Mesenchymal stem cell (in vitro differentiated cells and primary cell): Measurements from ENCODE around the gene KRT13.

ENCODE experiments used
- DNase-seq: peaks from one replicate; pipeline ENCODE4 v3.0.0-alpha.2; 2013
- H2AFZ ChIP-seq: one replicate; pipeline ENCODE4 v1.6.1; 2013; ENCODE audit warnings: low read depth, mild to moderate bottlenecking, control low read depth, inconsistent platforms, low read length, moderate library complexity
- H2AK5ac ChIP-seq: 2 replicates; pipeline ENCODE4 v1.6.1; 2013; ENCODE audit warnings: low read length, moderate library complexity, mild to moderate bottlenecking, inconsistent platforms; ENCODE audit not compliant: severe bottlenecking
- H2BK120ac ChIP-seq: one replicate; pipeline ENCODE4 v1.6.1; 2013; ENCODE audit warnings: low read depth, mild to moderate bottlenecking, inconsistent platforms, low read length, moderate library complexity
- H2BK12ac ChIP-seq, 2 experiments: one replicate each; pipeline ENCODE4 v1.6.1; 2013; ENCODE audit warnings: inconsistent platforms in 2 of 2, low read length in 2 of 2, mild to moderate bottlenecking in 2 of 2, moderate library complexity in 2 of 2, control low read depth in 1 of 2
- H2BK15ac ChIP-seq: one replicate; pipeline ENCODE4 v1.6.1; 2013; ENCODE audit warnings: mild to moderate bottlenecking, low read depth, inconsistent platforms; ENCODE audit not compliant: poor library complexity, severe bottlenecking
- H2BK5ac ChIP-seq: 2 replicates; pipeline ENCODE4 v1.6.1; 2013; ENCODE audit warnings: low read depth, mild to moderate bottlenecking, low read length, control low read depth, inconsistent platforms; ENCODE audit not compliant: poor library complexity, severe bottlenecking
- H3K14ac ChIP-seq, 2 experiments: one replicate each; pipeline ENCODE4 v1.6.1; 2013; ENCODE audit warnings: inconsistent platforms in 2 of 2, low read length in 2 of 2, control low read depth in 1 of 2, mild to moderate bottlenecking in 1 of 2, moderate library complexity in 1 of 2
- H3K18ac ChIP-seq, 2 experiments: one replicate each; pipeline ENCODE4 v1.6.1; 2013; ENCODE audit warnings: inconsistent platforms in 2 of 2, low read length in 2 of 2, control low read depth in 1 of 2, low read depth in 1 of 2, mild to moderate bottlenecking in 1 of 2
- H3K23ac ChIP-seq, 2 experiments: one replicate each; pipeline ENCODE4 v1.6.1; 2013; ENCODE audit warnings: inconsistent platforms in 2 of 2, low read length in 2 of 2, mild to moderate bottlenecking in 2 of 2, moderate library complexity in 2 of 2, control low read depth in 1 of 2
- H3K27ac ChIP-seq: 2 replicates; pipeline ENCODE4 v1.5.1; 2013; ENCODE audit warnings: mild to moderate bottlenecking, moderate library complexity, low read length, control low read depth, inconsistent platforms; ENCODE audit not compliant: poor library complexity, severe bottlenecking
- H3K27me3 ChIP-seq, 2 experiments: 2 replicates each; pipeline versions ENCODE4 v1.6.1 to v1.7.0; 2013; ENCODE audit warnings: low read length in 2 of 2, mild to moderate bottlenecking in 2 of 2, moderate library complexity in 2 of 2, control low read depth in 1 of 2, inconsistent platforms in 1 of 2; ENCODE audit not compliant: control insufficient read depth in 1 of 2, insufficient read depth in 1 of 2
- H3K36me3 ChIP-seq, 2 experiments: 2 replicates each; pipeline versions ENCODE4 v1.6.1 to v1.7.0; 2013; ENCODE audit warnings: low read length in 2 of 2, control low read depth in 1 of 2, inconsistent platforms in 1 of 2, low read depth in 1 of 2, mild to moderate bottlenecking in 1 of 2; ENCODE audit not compliant: insufficient read depth in 2 of 2, control insufficient read depth in 1 of 2
- H3K4ac ChIP-seq, 2 experiments: one replicate each; pipeline ENCODE4 v1.6.1; 2013; ENCODE audit warnings: inconsistent platforms in 2 of 2, low read length in 2 of 2, mild to moderate bottlenecking in 2 of 2, moderate library complexity in 2 of 2, control low read depth in 1 of 2, low read depth in 1 of 2
- H3K4me1 ChIP-seq: 2 replicates; pipeline ENCODE4 v1.6.1; 2013; ENCODE audit warnings: low read depth, low read length, control low read depth; ENCODE audit not compliant: control insufficient read depth, insufficient read depth
- H3K4me2 ChIP-seq: 2 replicates; pipeline ENCODE4 v1.6.1; 2013; ENCODE audit warnings: low read length, mild to moderate bottlenecking, inconsistent platforms; ENCODE audit not compliant: poor library complexity, severe bottlenecking
- H3K4me3 ChIP-seq, 2 experiments: 2 replicates each; pipeline versions ENCODE4 v1.5.1 to v1.7.0; 2013; ENCODE audit warnings: low read length in 2 of 2, mild to moderate bottlenecking in 2 of 2, control low read depth in 1 of 2, low read depth in 1 of 2; ENCODE audit not compliant: insufficient read depth in 1 of 2
- H3K79me1 ChIP-seq: replicated peaks from 2 replicates; pipeline ENCODE4 v1.6.1; 2013; ENCODE audit warnings: mild to moderate bottlenecking, control low read depth, low read length, inconsistent platforms; ENCODE audit not compliant: poor library complexity, severe bottlenecking
- H3K9ac ChIP-seq: 2 replicates; pipeline ENCODE4 v1.7.0; 2013; ENCODE audit warnings: mild to moderate bottlenecking, low read length, moderate library complexity
- H3K9me3 ChIP-seq: 2 replicates; pipeline ENCODE4 v1.7.0; 2013; ENCODE audit warnings: mild to moderate bottlenecking, low read length; ENCODE audit not compliant: control insufficient read depth
- H4K8ac ChIP-seq: one replicate; pipeline ENCODE4 v1.6.1; 2013; ENCODE audit warnings: inconsistent platforms, mild to moderate bottlenecking, low read length, moderate library complexity
- H4K91ac ChIP-seq: one replicate; pipeline ENCODE4 v1.6.1; 2013; ENCODE audit warnings: mild to moderate bottlenecking, low read length, inconsistent platforms
- WGBS: methylation state at CpG from one replicate; pipeline ENCODE4 v1.1.7; 2013; ENCODE audit warnings: mixed read lengths; 5-methylcytosine and 5-hydroxymethylcytosine counted together

Gene KRT13

DNA sequence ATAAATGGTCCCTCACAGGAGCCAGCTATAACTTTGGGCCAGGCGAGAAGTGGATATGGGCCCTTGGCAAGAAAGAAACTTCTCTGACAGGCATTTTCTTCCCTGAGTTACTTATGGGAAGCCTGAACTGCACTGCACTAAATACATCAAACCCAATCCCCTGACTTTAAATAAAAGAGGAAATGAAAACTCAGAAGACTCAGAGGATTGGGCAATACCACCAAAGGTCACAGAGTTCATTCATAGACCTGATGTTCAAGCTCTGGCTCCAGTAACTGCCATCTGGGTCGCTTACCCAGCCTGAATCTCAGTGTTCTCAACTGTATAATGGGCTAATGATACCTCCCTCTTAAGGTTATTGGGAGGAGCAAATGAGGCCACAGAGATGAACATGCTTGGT, 25.3 kb downstream of the KRT13 start:
- WGBS = 57% methylated on average over 2 of the region's 2 CpGs
- Histone ChIP-seq H2BK5ac (no peak overlapping the region), H3K79me1 (no peaks in the 10 kb centered on the region), H4K91ac (no peak overlapping the region), H2BK120ac (no peak overlapping the region), H2AFZ (no peak overlapping the region), H3K9ac (no peak overlapping the region), H3K4me3 (no peak overlapping the region), H3K4me2 (no peak overlapping the region), H3K4me1 (no peaks in the 10 kb centered on the region), H3K23ac (no peak overlapping the region), H3K4ac (no peak overlapping the region), H2AK5ac (no peak overlapping the region), H2BK12ac (no peak overlapping the region), H3K36me3 (no peaks in the 10 kb centered on the region), H3K18ac (no peak overlapping the region), H3K14ac (no peak overlapping the region), H3K27ac (no peak overlapping the region), H2BK15ac (no peak overlapping the region), H3K27me3 (peaks cover 0 to 69% of the 10 kb centered on the region in 2 experiments), H3K9me3 (no peaks in the 10 kb centered on the region), H4K8ac (no peak overlapping the region)
- no peak for DNase-seq

- Histone ChIP-seq H2AFZ (no peak overlapping the region), H3K14ac (no peak overlapping the region), H3K27ac (no peak overlapping the region), H3K18ac (no peak overlapping the region), H3K4me2 (no peak overlapping the region), H2AK5ac (no peak overlapping the region), H3K79me1 (no peaks in the 10 kb centered on the region), H3K27me3 (peaks cover 0 to 71% of the 10 kb centered on the region in 2 experiments), H2BK5ac (no peak overlapping the region), H3K36me3 (no peaks in the 10 kb centered on the region), H2BK120ac (no peak overlapping the region), H2BK12ac (no peak overlapping the region), H3K4me1 (no peaks in the 10 kb centered on the region), H2BK15ac (no peak overlapping the region), H3K23ac (no peak overlapping the region), H3K9me3 (peaks cover 5% of the 10 kb centered on the region), H3K4me3 (no peak overlapping the region), H4K8ac (no peak overlapping the region), H4K91ac (peak overlapping the region; percentile 10), H3K9ac (no peak overlapping the region), H3K4ac (no peak overlapping the region)
- no peak for DNase-seq
- 85% methylated on average over 7 of the region's 8 CpGs for WGBS
Measured at GRCh38 chr17:41478237-41478636, 27.2 kb downstream of the KRT13 start.

DNA sequence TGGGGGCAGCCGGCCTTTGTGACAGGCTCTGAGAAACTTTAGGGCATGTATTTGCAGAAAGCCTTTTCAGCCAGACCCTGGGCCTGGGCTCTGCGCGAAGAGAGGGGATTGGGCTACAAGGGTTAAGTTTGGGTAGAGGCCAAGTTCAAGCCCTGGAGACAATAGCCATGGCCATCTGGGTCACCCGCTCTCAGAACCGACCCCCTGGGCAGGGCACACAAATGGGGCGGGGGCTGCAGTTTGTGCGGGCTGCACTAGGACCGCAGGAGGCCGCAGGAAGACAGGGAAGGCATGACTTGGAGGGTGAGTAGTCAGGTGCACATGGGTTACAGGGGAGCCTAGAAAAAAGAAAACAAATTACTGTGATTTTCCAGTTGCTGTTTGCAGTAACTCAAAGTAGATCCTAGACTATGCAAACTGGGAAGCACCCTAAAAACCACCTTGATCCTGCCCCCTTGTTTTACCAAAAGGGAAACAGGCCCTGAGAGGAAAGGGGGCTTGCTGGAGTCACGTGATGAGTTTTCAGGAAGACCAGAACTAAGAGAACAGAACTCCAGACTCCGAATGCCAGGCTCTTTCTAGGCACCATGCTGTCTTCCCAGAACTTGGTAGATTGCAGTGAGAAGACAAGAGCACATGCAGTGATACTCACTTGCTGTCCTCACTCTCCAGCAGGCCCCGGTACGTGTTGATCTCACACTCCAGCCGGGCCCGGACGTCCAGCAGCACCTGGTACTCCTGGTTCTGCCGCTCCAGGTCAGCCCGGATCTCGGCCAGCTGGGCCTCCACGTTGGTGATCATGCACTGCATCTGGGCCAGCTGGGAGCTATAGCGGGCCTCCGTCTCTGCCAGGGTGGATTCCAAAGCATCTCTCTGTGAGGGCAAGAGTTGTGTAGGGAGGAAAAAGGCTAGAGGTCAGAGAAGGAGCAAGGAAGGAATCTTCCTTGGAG, 28.3 kb downstream of the KRT13 start:
- no peak overlapping the region for H2BK15ac ChIP-seq
- H3K4me3 ChIP-seq = no peak overlapping the region
- H3K36me3 ChIP-seq = no peaks in the 10 kb centered on the region
- H2AFZ ChIP-seq = no peak overlapping the region
- H2BK120ac ChIP-seq = no peak overlapping the region
- H2BK12ac ChIP-seq = no peak overlapping the region
- no peaks in the 10 kb centered on the region for H3K4me1 ChIP-seq
- no peak overlapping the region for H3K18ac ChIP-seq
- no peak overlapping the region for H3K23ac ChIP-seq
- peaks cover 6% of the 10 kb centered on the region for H3K9me3 ChIP-seq
- no peak overlapping the region for H2BK5ac ChIP-seq
- no peak overlapping the region for H2AK5ac ChIP-seq
- H4K8ac ChIP-seq = no peak overlapping the region
- no peak overlapping the region for H4K91ac ChIP-seq
- H3K27me3 ChIP-seq = peaks cover 0 to 75% of the 10 kb centered on the region in 2 experiments
- whole genome bisulfite sequencing = 93% methylated on average over 22 of the region's 22 CpGs
- no peak for DNase-seq
- no peak overlapping the region for H3K4me2 ChIP-seq
- no peaks in the 10 kb centered on the region for H3K79me1 ChIP-seq
- H3K4ac ChIP-seq = no peak overlapping the region
- no peak overlapping the region for H3K27ac ChIP-seq
- H3K9ac ChIP-seq = no peak overlapping the region
- peak overlapping the region in 1 of 2 experiments; percentile 36 for H3K14ac ChIP-seq

DNA sequence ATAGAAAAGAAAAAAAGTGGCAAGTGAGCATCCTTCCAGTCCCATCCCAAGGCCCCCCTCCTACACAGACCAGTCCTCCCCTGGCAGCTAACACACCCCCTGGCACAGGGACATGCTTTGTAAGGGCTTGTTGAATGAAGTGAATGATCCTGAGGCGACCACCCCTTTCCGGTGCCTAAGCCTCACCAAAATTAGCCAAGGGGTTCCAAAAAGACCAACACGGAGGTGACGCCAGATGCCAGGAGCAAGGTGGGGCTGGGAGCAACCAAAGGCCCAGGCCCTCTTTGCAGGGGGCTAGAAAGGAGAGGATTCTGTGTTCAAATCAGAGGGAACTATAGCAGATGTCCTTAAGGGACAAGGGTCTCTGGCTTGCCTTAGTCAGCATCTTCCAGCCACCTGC, 30.0 kb downstream of the KRT13 start:
- H3K9ac ChIP-seq = no peak overlapping the region
- H3K4me1 ChIP-seq = no peaks in the 10 kb centered on the region
- no peak overlapping the region for H3K18ac ChIP-seq
- H3K4ac ChIP-seq = no peak overlapping the region
- H3K79me1 ChIP-seq = no peaks in the 10 kb centered on the region
- H3K36me3 ChIP-seq = no peaks in the 10 kb centered on the region
- no peak overlapping the region for H3K4me3 ChIP-seq
- WGBS = 93% methylated on average over 4 of the region's 4 CpGs
- H3K27ac ChIP-seq = no peak overlapping the region
- H2BK120ac ChIP-seq = no peak overlapping the region
- no peak overlapping the region for H2BK5ac ChIP-seq
- H2AK5ac ChIP-seq = no peak overlapping the region
- H3K4me2 ChIP-seq = no peak overlapping the region
- H4K8ac ChIP-seq = no peak overlapping the region
- no peak for DNase-seq
- H4K91ac ChIP-seq = no peak overlapping the region
- H3K14ac ChIP-seq = no peak overlapping the region
- H3K27me3 ChIP-seq = peaks cover 0 to 79% of the 10 kb centered on the region in 2 experiments
- no peak overlapping the region for H2BK15ac ChIP-seq
- no peak overlapping the region for H3K23ac ChIP-seq
- peaks cover 20% of the 10 kb centered on the region for H3K9me3 ChIP-seq
- no peak overlapping the region for H2BK12ac ChIP-seq
- H2AFZ ChIP-seq = no peak overlapping the region
